IMR-90 (cell line): Measurements from ENCODE around the gene PIGZ. TPM values are rescaled to one million over a fixed set of nuclear protein-coding genes. Genes with fewer than 3 reads are reported as not detected.

ENCODE experiments used
- ATAC-seq: fragments of 200-7000 bp; cut with Tn5 transposase; 2 replicates; pipeline ENCODE4 v1.9.1; 2020; ENCODE audit warnings: low read depth, mild to moderate bottlenecking, moderate library complexity
- BruUV-seq: library from RNA; stranded (reverse); fragments of 400-500 nt; replicated peaks from 2 replicates; lab custom pipeline; 2021; lab: Mats Ljungman, UMichigan
- CTCF ChIA-PET: fragments of 300-600 bp; formaldehyde crosslinking; extraction: SDS; loops from one replicate; lab custom pipeline; 2021; ENCODE audit warnings: antibody characterized with exemption; lab: Yijun Ruan, JAX
- POLR2A ChIA-PET: fragments of 300-600 bp; sonication (Branson Sonifier 250); formaldehyde crosslinking; loops from one replicate; lab custom pipeline; 2022; ENCODE audit warnings: antibody characterized with exemption; ENCODE audit not compliant: unreplicated experiment; lab: Charles Lee
- DNase-seq: peaks from one replicate; pipeline ENCODE4 v3.0.0; 2013
- H2AFZ ChIP-seq: replicated peaks from 2 replicates; pipeline ENCODE3; 2013; ENCODE audit warnings: low read length, mild to moderate bottlenecking; ENCODE audit not compliant: poor library complexity
- H2AK5ac ChIP-seq: 2 replicates; pipeline ENCODE4 v1.6.1; 2013; ENCODE audit warnings: low read depth, low read length, inconsistent platforms
- H2AK9ac ChIP-seq: replicated peaks from 2 replicates; pipeline ENCODE3; 2013; ENCODE audit warnings: mild to moderate bottlenecking, low read depth, low read length, moderate library complexity; ENCODE audit not compliant: poor library complexity
- H2BK120ac ChIP-seq: 2 replicates; pipeline ENCODE4 v1.6.1; 2013; ENCODE audit warnings: low read depth, low read length, inconsistent platforms
- H2BK15ac ChIP-seq: 3 replicates; pipeline ENCODE4 v1.6.1; 2013; ENCODE audit warnings: low read depth, low read length, inconsistent platforms
- H2BK20ac ChIP-seq: 2 replicates; pipeline ENCODE4 v1.6.1; 2013; ENCODE audit warnings: low read depth, mild to moderate bottlenecking, inconsistent platforms, low read length, moderate library complexity
- H2BK5ac ChIP-seq: 2 replicates; pipeline ENCODE4 v1.6.1; 2013; ENCODE audit warnings: mild to moderate bottlenecking, low read depth, low read length, inconsistent platforms; ENCODE audit not compliant: poor library complexity, severe bottlenecking
- H3K14ac ChIP-seq: replicated peaks from 2 replicates; pipeline ENCODE4 v1.6.1; 2013; ENCODE audit warnings: low read depth, low read length, inconsistent platforms
- H3K18ac ChIP-seq: 2 replicates; pipeline ENCODE4 v1.6.1; 2013; ENCODE audit warnings: low read depth, low read length, control low read depth
- H3K23ac ChIP-seq: 2 replicates; pipeline ENCODE4 v1.6.1; 2013; ENCODE audit warnings: low read depth, low read length, inconsistent platforms
- H3K27ac ChIP-seq: 2 replicates; pipeline ENCODE4 v1.5.1; 2013; ENCODE audit warnings: mild to moderate bottlenecking, control low read depth, low read length; ENCODE audit not compliant: insufficient read depth
- H3K27me3 ChIP-seq: 2 replicates; pipeline ENCODE4 v1.6.1; 2013; ENCODE audit warnings: low read length; ENCODE audit not compliant: control insufficient read depth, insufficient read depth
- H3K36me3 ChIP-seq: 2 replicates; pipeline ENCODE4 v1.6.1; 2013; ENCODE audit warnings: low read length, mixed read lengths; ENCODE audit not compliant: control insufficient read depth, insufficient read depth
- H3K4ac ChIP-seq: 2 replicates; pipeline ENCODE4 v1.6.1; 2013; ENCODE audit warnings: low read depth, low read length, inconsistent platforms
- H3K4me1 ChIP-seq: 2 replicates; pipeline ENCODE4 v1.6.1; 2013; ENCODE audit warnings: low read length, mixed read lengths; ENCODE audit not compliant: control insufficient read depth, insufficient read depth
- H3K4me2 ChIP-seq: 2 replicates; pipeline ENCODE4 v1.6.1; 2013; ENCODE audit warnings: low read depth, mild to moderate bottlenecking, control low read depth, low read length, moderate library complexity
- H3K4me3 ChIP-seq: 2 replicates; pipeline ENCODE4 v1.5.1; 2013; ENCODE audit warnings: low read depth, mild to moderate bottlenecking, control low read depth, low read length, moderate library complexity; ENCODE audit not compliant: insufficient read depth
- H3K56ac ChIP-seq: 2 replicates; pipeline ENCODE4 v1.6.1; 2013; ENCODE audit warnings: low read length, inconsistent platforms; ENCODE audit not compliant: insufficient read depth; ENCODE audit errors: extremely low read depth
- H3K79me1 ChIP-seq, 2 experiments: 2 replicates each; pipeline ENCODE4 v1.6.1; 2013; ENCODE audit warnings: low read length in 2 of 2, inconsistent platforms in 1 of 2, low read depth in 1 of 2
- H3K9ac ChIP-seq: 2 replicates; pipeline ENCODE4 v1.6.1; 2013; ENCODE audit warnings: low read depth, low read length, control low read depth
- H3K9me1 ChIP-seq: 2 replicates; pipeline ENCODE4 v1.6.1; 2013; ENCODE audit warnings: low read length, inconsistent platforms; ENCODE audit not compliant: insufficient read depth
- H3K9me3 ChIP-seq: 2 replicates; pipeline ENCODE4 v1.6.1; 2013; ENCODE audit warnings: low read length; ENCODE audit not compliant: control insufficient read depth, insufficient read depth
- H4K20me1 ChIP-seq: 2 replicates; pipeline ENCODE4 v1.6.1; 2013; ENCODE audit warnings: low read length, inconsistent platforms; ENCODE audit not compliant: insufficient read depth
- H4K5ac ChIP-seq: 2 replicates; pipeline ENCODE4 v1.6.1; 2013; ENCODE audit warnings: mild to moderate bottlenecking, low read depth, low read length, control low read depth
- H4K8ac ChIP-seq, 2 experiments: 2 replicates each; pipeline ENCODE4 v1.6.1; 2013; ENCODE audit warnings: low read depth in 2 of 2, low read length in 2 of 2, control low read depth in 1 of 2, inconsistent platforms in 1 of 2
- H4K91ac ChIP-seq: 2 replicates; pipeline ENCODE4 v1.6.1; 2013; ENCODE audit warnings: low read depth, low read length, inconsistent platforms; ENCODE audit not compliant: insufficient read depth
- CHD1 ChIP-seq: IDR thresholded peaks from 2 replicates; pipeline ENCODE4 v1.6.1; 2012; ENCODE audit warnings: low read depth, low read length, improper control_type of control experiment
- CTCF ChIP-seq: conservative IDR thresholded peaks from 2 replicates; pipeline ENCODE4 v1.5.1; 2012; ENCODE audit warnings: mild to moderate bottlenecking, low read depth, low read length, improper control_type of control experiment
- MAZ ChIP-seq: IDR thresholded peaks from 2 replicates; pipeline ENCODE4 v1.6.1; 2012; ENCODE audit warnings: low read depth, mild to moderate bottlenecking, low read length, improper control_type of control experiment, moderate library complexity, borderline replicate concordance
- NFE2L2 ChIP-seq: fragments of 150-350 bp; IDR thresholded peaks from 2 replicates; pipeline ENCODE4 v1.6.1; 2016; ENCODE audit warnings: low read depth, mild to moderate bottlenecking, low read length
- POLR2A ChIP-seq: IDR thresholded peaks from 2 replicates; pipeline ENCODE4 v1.6.1; 2012; ENCODE audit warnings: mild to moderate bottlenecking, low read depth, low read length
- RAD21 ChIP-seq: IDR thresholded peaks from 2 replicates; pipeline ENCODE4 v1.6.1; 2012; ENCODE audit warnings: low read length, improper control_type of control experiment
- RCOR1 ChIP-seq: IDR thresholded peaks from 2 replicates; pipeline ENCODE4 v1.6.1; 2012; ENCODE audit warnings: mild to moderate bottlenecking, low read length, improper control_type of control experiment; ENCODE audit not compliant: insufficient replicate concordance
- USF2 ChIP-seq: fragments of 150-350 bp; IDR thresholded peaks from 2 replicates; pipeline ENCODE4 v1.6.1; 2017; ENCODE audit warnings: mild to moderate bottlenecking, antibody characterized with exemption, low read length, low read depth
- WGBS, 2 experiments: methylation state at CpG; one replicate each; pipeline versions ENCODE4 v1.1.5 to v1.1.7; 2013; ENCODE audit warnings: missing lambda C conversion rate in 2 of 2; ENCODE audit not compliant: insufficient read length in 1 of 2; ENCODE audit errors: extremely low coverage in 2 of 2; 5-methylcytosine and 5-hydroxymethylcytosine counted together
- dilution Hi-C: fragments of 300-500 bp; cut with HindIII; formaldehyde crosslinking; loops from one replicate; pipeline ENCODE4 v1.14.3; 2018; ENCODE audit warnings: low sequenced_read_pairs; ENCODE audit not compliant: unreplicated experiment
- in situ Hi-C: fragments of 300-500 bp; cut with MboI; formaldehyde crosslinking; loops from 3 replicates; pipeline ENCODE4 v1.14.3; 2019; ENCODE audit warnings: low sequenced_read_pairs, inconsistent platforms, mixed read lengths
- intact Hi-C: fragments of 100-400 bp; cut with micrococcal nuclease; formaldehyde crosslinking; loops from 2 replicates; pipeline ENCODE4 v1.10.0; 2022
- polyA plus RNA-seq, 3 experiments: library from polyadenylated mRNA; depleted of rRNA; stranded (reverse); fragments of >200 nt; gene quantifications; 2 replicates each; pipeline ENCODE4 v1.2.3, GENCODE V29; 2012; ENCODE audit warnings: low replicate concordance in 1 of 3
- total RNA-seq: library from RNA; depleted of rRNA; stranded (reverse); fragments of >200 nt; gene quantifications from 2 replicates; pipeline ENCODE4 v1.2.3, GENCODE V29; 2012

Gene PIGZ
- total and polyA plus RNA-seq, 2 of the 4 experiments (the other 2 are of a cell fraction): 0.18 to 0.86 TPM

GRCh38 chr3:196927571-196928453, 40.8 kb downstream of the PIGZ start:
- H2AK5ac ChIP-seq: no peak overlapping the region
- DNase-seq (no peak), ATAC-seq (no peak)
- H3K14ac ChIP-seq: no peak overlapping the region
- H3K27me3 ChIP-seq: no peaks in the 10 kb centered on the region
- no peaks in the 10 kb centered on the region for H3K9me3 ChIP-seq
- dilution Hi-C loops (no loop called here), intact Hi-C loops (loop anchor here (5.0 kb wide), 1 partner anchor 36 kb away; no protein-coding TSS in a partner anchor), in situ Hi-C loops (no loop called here)
- no peak overlapping the region for H4K91ac ChIP-seq
- no peaks in the 10 kb centered on the region for H4K20me1 ChIP-seq
- H2BK20ac ChIP-seq: no peak overlapping the region
- H2AFZ ChIP-seq: no peak overlapping the region
- H3K79me1 ChIP-seq: peaks cover 3 to 10% of the 10 kb centered on the region in 2 experiments; a peak in 2 of 4 replicates
- H3K36me3 ChIP-seq: peaks cover 25% of the 10 kb centered on the region
- no peak overlapping the region for H2AK9ac ChIP-seq
- no peak overlapping the region for H3K4me3 ChIP-seq
- H4K5ac ChIP-seq: no peak overlapping the region
- no peak overlapping the region for H3K4me2 ChIP-seq
- no peak overlapping the region for H2BK120ac ChIP-seq
- ChIA-PET POLR2A (no interaction called here), CTCF (interaction anchor here (0.8 to 1.8 kb wide), 2 partner anchors 14 to 220 kb away, joined by 3 to 5 read pairs; partner anchors contain the start of gene NCBP2)
- H3K9me1 ChIP-seq: no peaks in the 10 kb centered on the region; the same call in 1 of the 2 replicates
- no TSS peak for BruUV-seq
- no peak overlapping the region for H4K8ac ChIP-seq
- no peak overlapping the region for H3K18ac ChIP-seq
- no peak overlapping the region for H2BK5ac ChIP-seq
- H3K23ac ChIP-seq: no peak overlapping the region
- H3K4me1 ChIP-seq: no peaks in the 10 kb centered on the region
- H3K9ac ChIP-seq: no peak overlapping the region
- H3K4ac ChIP-seq: no peak overlapping the region
- WGBS, 2 experiments: 100% methylated on average over 2 of the region's 7 CpGs; no CpG with 5 or more reads in 1 of the 2 experiments
- TF ChIP-seq RCOR1: no peak
- no peak for TF ChIP-seq USF2
- TF ChIP-seq POLR2A: no peak
- no peak for TF ChIP-seq RAD21
- no peak for TF ChIP-seq NFE2L2
- no peak for TF ChIP-seq CHD1
- no peak for TF ChIP-seq CTCF
- TF ChIP-seq MAZ: no peak
- no peak overlapping the region for H3K56ac ChIP-seq
- no peak overlapping the region for H3K27ac ChIP-seq
- no peak overlapping the region for H2BK15ac ChIP-seq
